Measurements from ENCODE around the gene CWC15.

DNA sequence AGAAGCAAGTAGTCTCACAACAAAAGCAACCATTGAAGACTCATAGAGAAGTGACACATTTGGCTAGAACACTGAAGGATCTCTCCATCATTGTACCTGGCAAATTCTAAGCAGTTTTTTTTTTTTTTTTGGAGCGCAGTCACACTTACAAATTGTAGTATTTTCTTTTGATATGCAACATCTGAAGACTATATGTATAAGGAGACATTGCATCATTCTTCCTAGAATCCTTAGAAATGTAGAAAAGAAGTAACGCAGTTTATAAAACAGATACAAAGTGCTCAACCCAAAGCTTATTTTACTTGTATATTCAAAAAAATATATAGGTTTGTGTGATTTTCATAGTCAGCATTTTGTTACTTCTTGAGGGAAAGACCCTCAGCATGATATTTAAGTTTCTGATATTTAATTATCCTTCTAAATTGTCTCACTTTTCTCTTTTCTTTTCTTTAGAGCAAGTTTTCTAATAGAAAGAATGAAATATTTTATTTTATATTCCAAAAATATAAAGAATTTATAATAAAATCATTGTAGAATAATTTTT is 20.1 kb upstream of the CWC15 start:
- TF ChIP-seq POLR2AphosphoS5 (IDR thresholded peaks at IDR 0.05) = no peak
- TF ChIP-seq, protein P1, sequence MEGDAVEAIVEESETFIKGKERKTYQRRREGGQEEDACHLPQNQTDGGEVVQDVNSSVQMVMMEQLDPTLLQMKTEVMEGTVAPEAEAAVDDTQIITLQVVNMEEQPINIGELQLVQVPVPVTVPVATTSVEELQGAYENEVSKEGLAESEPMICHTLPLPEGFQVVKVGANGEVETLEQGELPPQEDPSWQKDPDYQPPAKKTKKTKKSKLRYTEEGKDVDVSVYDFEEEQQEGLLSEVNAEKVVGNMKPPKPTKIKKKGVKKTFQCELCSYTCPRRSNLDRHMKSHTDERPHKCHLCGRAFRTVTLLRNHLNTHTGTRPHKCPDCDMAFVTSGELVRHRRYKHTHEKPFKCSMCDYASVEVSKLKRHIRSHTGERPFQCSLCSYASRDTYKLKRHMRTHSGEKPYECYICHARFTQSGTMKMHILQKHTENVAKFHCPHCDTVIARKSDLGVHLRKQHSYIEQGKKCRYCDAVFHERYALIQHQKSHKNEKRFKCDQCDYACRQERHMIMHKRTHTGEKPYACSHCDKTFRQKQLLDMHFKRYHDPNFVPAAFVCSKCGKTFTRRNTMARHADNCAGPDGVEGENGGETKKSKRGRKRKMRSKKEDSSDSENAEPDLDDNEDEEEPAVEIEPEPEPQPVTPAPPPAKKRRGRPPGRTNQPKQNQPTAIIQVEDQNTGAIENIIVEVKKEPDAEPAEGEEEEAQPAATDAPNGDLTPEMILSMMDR (IDR thresholded peaks at IDR 0.05) = no peak

Measured in gastroesophageal sphincter (tissue), 3 donors.